DND-41 (cell line): ENCODE data around the gene IKZF2.
A peak's percentile ranks its signal among the peaks of the same experiment; 100 is the strongest.

Source experiments
- ATAC-seq: fragments of 200-7000 bp; cut with Tn5 transposase; 3 replicates; pipeline ENCODE4 v1.9.1; 2021; ENCODE audit warnings: low read depth; ENCODE audit not compliant: insufficient read depth
- DNase-seq: peaks from one replicate; pipeline ENCODE4 v3.0.0-alpha.2; 2020
- H2AFZ ChIP-seq: 2 replicates; pipeline ENCODE4 v1.6.0; 2012; ENCODE audit warnings: low read depth, low read length
- H3K27ac ChIP-seq: 2 replicates; pipeline ENCODE4 v1.5.1; 2012; ENCODE audit warnings: low read length, inconsistent platforms
- H3K27me3 ChIP-seq: fragments of 200-600 bp; sonication (generic); 2 replicates; pipeline ENCODE4 v1.6.0; 2012; ENCODE audit warnings: low read length, mild to moderate bottlenecking, inconsistent platforms; ENCODE audit not compliant: insufficient read depth, poor library complexity
- H3K36me3 ChIP-seq: 2 replicates; pipeline ENCODE4 v1.5.1; 2012; ENCODE audit warnings: low read length, inconsistent platforms; ENCODE audit not compliant: insufficient read depth
- H3K4me1 ChIP-seq: 2 replicates; pipeline ENCODE4 v1.5.1; 2012; ENCODE audit warnings: mild to moderate bottlenecking, low read length; ENCODE audit not compliant: insufficient read depth
- H3K4me2 ChIP-seq: 2 replicates; pipeline ENCODE4 v1.6.0; 2012; ENCODE audit warnings: mild to moderate bottlenecking, moderate library complexity, low read length, inconsistent platforms; ENCODE audit not compliant: insufficient read depth
- H3K4me3 ChIP-seq, 2 experiments: fragments of 200-600 bp in 1 of 2; shearing (Covaris generic) in 1 of 2; 2 replicates each; pipeline ENCODE4 v1.5.1; 2012 to 2016; ENCODE audit warnings: inconsistent platforms in 2 of 2, low read length in 2 of 2, mild to moderate bottlenecking in 2 of 2, low read depth in 1 of 2, moderate library complexity in 1 of 2
- H3K79me2 ChIP-seq: 2 replicates; pipeline ENCODE4 v1.6.0; 2012; ENCODE audit warnings: low read length, inconsistent platforms; ENCODE audit not compliant: insufficient read depth
- H3K9ac ChIP-seq: 2 replicates; pipeline ENCODE4 v1.6.0; 2012; ENCODE audit warnings: low read depth, mild to moderate bottlenecking, inconsistent platforms, low read length, moderate library complexity
- H3K9me3 ChIP-seq: 2 replicates; pipeline ENCODE4 v1.5.1; 2012; ENCODE audit warnings: low read length, moderate library complexity, mild to moderate bottlenecking, inconsistent platforms; ENCODE audit not compliant: insufficient read depth, severe bottlenecking
- H4K20me1 ChIP-seq: 2 replicates; pipeline ENCODE4 v1.6.0; 2012; ENCODE audit warnings: low read length; ENCODE audit not compliant: insufficient read depth
- CTCF ChIP-seq: IDR thresholded peaks from 2 replicates; pipeline ENCODE4 v1.5.1; 2012; ENCODE audit warnings: borderline replicate concordance, low read length, moderate library complexity, mild to moderate bottlenecking; ENCODE audit not compliant: poor library complexity, severe bottlenecking; ENCODE audit errors: extremely low read depth
- EZH2 ChIP-seq: IDR thresholded peaks from 3 replicates; pipeline ENCODE4 v1.6.1; 2012; ENCODE audit warnings: borderline replicate concordance, low read depth, mild to moderate bottlenecking, moderate library complexity, low read length, inconsistent platforms; ENCODE audit not compliant: severe bottlenecking

Gene IKZF2

DNA sequence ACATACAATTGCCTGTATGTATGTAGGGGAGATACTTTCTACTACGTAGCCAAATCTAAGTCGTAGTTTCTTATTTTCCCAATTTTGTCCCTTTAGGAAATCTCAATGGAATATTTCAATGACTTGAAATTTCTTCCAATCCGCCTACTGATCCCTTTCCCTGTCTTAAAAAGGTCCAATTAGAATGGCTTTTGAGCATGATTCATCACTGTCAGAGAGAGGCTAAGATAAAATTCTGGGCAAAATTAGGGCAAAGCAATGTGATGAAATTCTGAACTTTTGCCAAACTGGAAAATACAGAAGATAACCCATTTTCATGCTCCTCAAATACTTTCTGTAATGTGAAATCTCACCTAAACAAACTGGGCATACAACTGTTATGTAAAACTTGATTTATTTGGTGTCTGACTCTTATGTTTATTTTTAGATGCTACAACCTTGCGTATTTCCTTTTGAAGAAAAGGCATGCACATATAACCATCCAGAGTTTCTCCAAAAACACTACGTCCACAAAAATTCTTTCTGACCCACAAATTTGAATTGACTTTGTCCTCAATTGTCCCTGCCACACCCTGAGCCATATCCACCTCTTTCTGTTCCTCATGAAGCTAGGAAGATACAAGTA lies 147.1 kb downstream of the IKZF2 start:
- Histone ChIP-seq H3K27me3 (no peaks in the 10 kb centered on the region), H3K4me3 (no peak overlapping the region), H3K27ac (no peak overlapping the region), H3K36me3 (peaks cover 46% of the 10 kb centered on the region), H4K20me1 (no peaks in the 10 kb centered on the region), H3K9ac (no peak overlapping the region), H3K79me2 (no peaks in the 10 kb centered on the region), H3K4me2 (no peak overlapping the region), H3K4me1 (peaks cover 14% of the 10 kb centered on the region; the same call in 1 of the 2 replicates), H2AFZ (no peak overlapping the region), H3K9me3 (no peaks in the 10 kb centered on the region)
- DNase-seq (no peak), ATAC-seq (no peak)
- no peak for TF ChIP-seq CTCF
- TF ChIP-seq EZH2: no peak

DNA sequence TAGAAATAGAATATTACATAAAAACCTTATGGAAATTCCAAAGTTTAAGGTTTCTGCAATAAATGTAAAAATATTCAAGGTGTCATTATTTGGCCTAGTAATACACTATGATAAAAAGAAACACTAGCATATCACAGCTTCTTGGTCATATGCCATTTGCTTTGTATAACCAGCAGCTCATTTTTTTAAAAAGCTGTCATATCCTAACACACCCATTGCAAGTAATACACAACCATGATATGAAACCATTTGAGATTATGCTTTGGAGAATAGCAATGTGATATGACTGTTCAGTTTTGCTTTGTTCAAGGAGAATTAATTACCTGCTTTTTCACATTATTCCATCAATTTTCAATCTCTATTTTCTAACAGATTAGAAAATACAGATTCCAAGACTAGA lies 149.0 kb downstream of the IKZF2 start:
- Histone ChIP-seq H3K9me3 (no peaks in the 10 kb centered on the region), H3K27me3 (no peaks in the 10 kb centered on the region), H4K20me1 (no peaks in the 10 kb centered on the region), H3K36me3 (peaks cover 28% of the 10 kb centered on the region), H3K27ac (no peak overlapping the region), H3K4me2 (no peak overlapping the region), H3K4me3 (no peak overlapping the region), H3K9ac (no peak overlapping the region), H3K79me2 (no peaks in the 10 kb centered on the region), H3K4me1 (peaks cover 14% of the 10 kb centered on the region; the same call in 1 of the 2 replicates), H2AFZ (no peak overlapping the region)
- TF ChIP-seq CTCF (no peak), EZH2 (no peak)
- ATAC-seq: 0 out of 3 replicates have a peak, but pooled peaks have one; percentile 25
- DNase-seq: no peak

- Histone ChIP-seq H3K9me3 (no peaks in the 10 kb centered on the region), H3K4me3 (no peak overlapping the region), H3K79me2 (no peaks in the 10 kb centered on the region)
Measured at GRCh38 chr2:213001297-213001910, 150.0 kb downstream of the IKZF2 start.

More at GRCh38 chr2:213001297-213001910, 150.0 kb downstream of the IKZF2 start:
- Histone ChIP-seq H3K27me3 (no peaks in the 10 kb centered on the region), H2AFZ (no peak overlapping the region), H3K36me3 (peaks cover 21% of the 10 kb centered on the region), H3K4me2 (0 out of 2 replicates have a peak overlapping the region, but pooled peaks have one; percentile 15), H3K4me1 (peaks cover 14% of the 10 kb centered on the region; the same call in 1 of the 2 replicates), H3K27ac (no peak overlapping the region; the same call in 1 of the 2 replicates), H4K20me1 (no peaks in the 10 kb centered on the region), H3K9ac (no peak overlapping the region)
- 0 out of 3 replicates have a peak, but pooled peaks have one; percentile 42 for ATAC-seq
- DNase-seq: no peak
- TF ChIP-seq EZH2: no peak
- no peak for TF ChIP-seq CTCF
